GM19372 (cell line): Measurements from ENCODE around the gene CTNNBL1.
"Not testable (repeated sequence)": the region's sequence is repeated elsewhere in the genome, so short reads cannot be mapped to it uniquely, and the experiment has no call there.

Experiments
- ATAC-seq: cut with Tn5 transposase; IDR thresholded peaks from one replicate; pipeline ENCODE4 v1.9.1; 2021; ENCODE audit warnings: mild to moderate bottlenecking, low read depth, moderate library complexity; ENCODE audit not compliant: unreplicated experiment

CTNNBL1 gene

GRCh38 chr20:37704955-37705354, 11.1 kb downstream of the CTNNBL1 start:
- no peak for ATAC-seq

GRCh38 chr20:37706298-37706697, 12.5 kb downstream of the CTNNBL1 start:
- ATAC-seq: no peak

- no peak for ATAC-seq
These were observed 17.2 kb downstream of the CTNNBL1 start for GRCh38 chr20:37711001-37711400.

GRCh38 chr20:37711994-37712964, 18.4 kb downstream of the CTNNBL1 start:
- ATAC-seq: no peak

DNA sequence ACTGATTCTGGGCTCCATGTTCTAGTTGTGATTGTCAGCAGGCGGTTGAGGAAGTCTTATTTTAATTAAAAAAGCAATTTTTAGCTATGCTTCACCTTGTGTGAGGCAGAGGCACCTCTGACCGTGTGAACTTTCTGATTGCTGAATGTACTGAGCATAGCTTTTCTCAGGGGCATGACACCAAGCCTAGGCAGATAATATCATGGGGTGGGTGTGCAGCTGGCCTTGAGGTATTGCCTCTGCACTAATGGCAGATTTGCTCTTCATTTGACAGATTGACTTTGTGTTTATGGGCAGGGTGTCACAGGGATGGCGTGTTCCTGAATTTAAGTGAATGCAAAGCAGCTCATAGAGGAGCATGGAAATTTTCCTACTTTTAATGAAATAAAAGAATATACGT, 19.6 kb downstream of the CTNNBL1 start:
- no peak for ATAC-seq

DNA sequence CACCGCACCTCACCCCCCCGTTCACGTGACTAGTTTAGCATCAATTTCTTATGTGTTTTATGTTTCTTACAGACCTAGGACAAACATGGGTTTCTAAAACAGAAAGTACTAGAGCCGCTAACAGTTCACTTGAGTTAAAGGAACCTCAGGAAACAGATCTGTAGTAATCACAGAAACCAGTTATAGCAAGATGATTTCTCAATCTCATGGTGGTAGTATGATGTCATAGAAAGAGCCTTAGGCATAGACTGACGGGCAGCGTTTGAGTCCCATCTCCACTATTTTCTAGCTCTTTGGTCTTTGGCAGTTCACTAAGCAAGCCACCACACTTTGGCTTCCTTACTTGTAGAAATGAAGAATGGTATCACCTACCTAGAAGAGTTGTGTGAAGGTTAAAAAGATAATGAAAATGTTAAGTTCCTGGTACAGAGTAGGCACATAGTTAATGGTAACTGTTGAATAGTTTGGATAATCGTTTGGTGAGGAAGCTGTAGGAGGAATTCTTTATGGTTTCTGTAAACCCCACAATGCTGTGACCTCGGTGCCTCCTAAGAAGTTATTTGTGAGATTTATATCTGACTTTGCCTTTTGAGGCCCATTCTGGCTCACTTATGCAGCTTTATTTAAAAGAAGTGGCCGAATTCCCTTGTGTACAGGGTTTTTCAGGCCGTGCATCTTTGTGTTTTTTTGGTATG, 21.3 kb downstream of the CTNNBL1 start:
- no peak for ATAC-seq

DNA sequence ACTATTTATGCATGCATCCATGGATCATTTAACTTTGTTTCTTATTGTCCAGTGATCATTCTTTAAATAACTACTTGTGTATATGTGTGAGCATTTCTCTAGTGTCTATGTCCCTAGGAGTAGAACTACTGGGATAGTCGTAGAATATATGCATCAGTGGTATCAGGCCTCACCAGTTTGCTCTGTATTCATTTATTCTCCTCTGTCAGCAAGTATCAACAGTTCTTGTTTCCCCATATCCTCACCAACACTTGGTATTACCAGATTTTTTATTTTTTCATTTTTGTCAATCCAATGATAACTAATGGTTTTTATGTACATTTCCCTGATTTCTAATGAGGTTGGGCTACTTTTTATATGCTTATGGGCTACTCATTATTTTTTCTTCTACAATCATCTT, 27.9 kb downstream of the CTNNBL1 start:
- no peak for ATAC-seq

- not testable (repeated sequence) for ATAC-seq
These were observed 28.5 kb downstream of the CTNNBL1 start for GRCh38 chr20:37722312-37722711.

DNA sequence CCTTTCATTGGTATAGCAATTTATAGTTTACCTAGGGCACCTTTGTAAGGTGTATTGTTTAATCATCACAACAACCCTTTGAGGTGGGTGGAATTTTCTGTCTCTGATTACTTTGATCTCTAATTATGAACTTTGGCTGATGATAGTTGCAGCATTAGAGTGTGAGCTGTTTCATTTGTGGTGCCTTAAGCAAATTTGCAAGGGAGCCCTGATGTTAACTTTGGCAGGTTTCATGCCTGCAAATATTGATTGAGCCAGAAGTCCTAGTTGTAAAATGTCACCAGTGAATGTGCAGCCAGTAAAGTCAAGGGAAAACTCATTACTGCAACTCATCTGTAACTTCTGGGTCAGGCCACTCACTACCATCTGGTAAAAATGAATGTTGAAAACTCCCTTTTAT, 29.8 kb downstream of the CTNNBL1 start:
- no peak for ATAC-seq

GRCh38 chr20:37725165-37725564, 31.3 kb downstream of the CTNNBL1 start:
- no peak for ATAC-seq

DNA sequence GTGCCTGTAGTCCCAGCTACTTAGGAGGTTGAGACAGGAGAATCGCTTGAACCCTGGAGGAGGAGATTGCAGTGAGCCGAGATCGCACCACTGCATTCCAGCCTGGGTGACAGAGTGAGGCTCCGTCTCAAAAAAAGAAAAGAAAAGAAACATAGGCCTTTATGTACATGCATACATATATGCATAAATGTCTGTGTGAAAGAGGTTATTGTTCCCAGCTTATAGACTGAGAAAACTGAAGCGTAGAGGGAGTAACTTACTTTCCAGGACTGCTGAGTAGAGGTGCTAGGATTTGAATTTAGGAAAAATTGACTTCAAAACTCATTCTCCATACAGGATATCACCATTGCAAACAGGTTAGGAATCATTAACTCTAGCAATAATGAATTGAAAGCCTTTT, 32.0 kb downstream of the CTNNBL1 start:
- ATAC-seq: no peak

GRCh38 chr20:37726321-37726720, 32.5 kb downstream of the CTNNBL1 start:
- no peak for ATAC-seq

GRCh38 chr20:37726971-37727956, 33.4 kb downstream of the CTNNBL1 start:
- ATAC-seq: no peak

DNA sequence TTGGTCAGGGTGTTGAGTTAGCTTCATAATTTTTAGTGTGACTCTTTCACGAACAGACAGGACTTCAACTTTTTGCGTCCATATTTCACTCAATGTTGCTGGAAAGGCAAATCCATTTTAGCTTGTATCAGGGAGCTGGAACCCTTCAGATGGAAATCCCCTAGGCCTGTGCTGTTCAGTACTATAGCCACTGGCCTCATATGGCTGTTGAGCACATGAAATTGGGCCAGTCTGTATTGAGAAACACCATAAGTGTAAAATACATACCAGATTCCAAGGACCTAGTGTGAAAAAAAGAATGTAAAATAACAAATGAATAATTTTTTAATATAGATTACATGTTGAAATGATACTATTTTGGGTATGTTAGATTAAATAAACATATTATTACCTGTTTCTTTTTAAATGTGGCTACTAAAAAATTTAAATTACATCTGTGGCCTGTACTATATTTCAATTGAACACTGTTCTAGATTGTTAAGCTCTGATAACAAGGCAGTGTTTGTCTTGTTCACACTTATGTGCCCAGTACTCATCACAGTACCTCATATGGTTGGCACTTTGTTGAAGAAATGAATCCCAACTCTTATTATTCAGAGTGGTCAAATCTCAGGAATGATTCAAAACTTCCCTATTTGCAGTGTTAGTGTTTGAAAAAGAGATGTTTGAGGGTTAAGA, 34.3 kb downstream of the CTNNBL1 start:
- ATAC-seq: no peak

- no peak for ATAC-seq
These were observed 34.8 kb downstream of the CTNNBL1 start for GRCh38 chr20:37728635-37728983.

DNA sequence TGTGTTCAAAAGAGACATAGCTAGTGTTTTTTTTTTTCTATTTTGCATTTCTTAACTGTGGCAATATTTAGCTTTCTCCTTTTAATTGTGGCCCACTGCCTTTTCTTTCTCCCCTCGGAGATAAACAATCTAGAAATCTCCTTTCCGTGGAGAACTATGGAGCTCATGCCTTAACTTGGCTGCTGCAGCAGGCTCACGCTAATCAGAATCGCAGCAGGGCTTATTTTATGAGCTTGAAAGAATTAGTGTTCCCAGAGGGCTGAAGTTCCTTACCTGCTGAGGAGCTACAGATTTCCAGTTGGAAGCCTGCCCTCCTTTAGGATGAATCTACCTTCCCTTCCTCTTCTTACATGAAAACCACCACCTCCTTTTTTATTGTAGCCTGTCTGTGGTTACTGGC, 35.6 kb downstream of the CTNNBL1 start:
- ATAC-seq: no peak

GRCh38 chr20:37729909-37730308, 36.1 kb downstream of the CTNNBL1 start:
- no peak for ATAC-seq

DNA sequence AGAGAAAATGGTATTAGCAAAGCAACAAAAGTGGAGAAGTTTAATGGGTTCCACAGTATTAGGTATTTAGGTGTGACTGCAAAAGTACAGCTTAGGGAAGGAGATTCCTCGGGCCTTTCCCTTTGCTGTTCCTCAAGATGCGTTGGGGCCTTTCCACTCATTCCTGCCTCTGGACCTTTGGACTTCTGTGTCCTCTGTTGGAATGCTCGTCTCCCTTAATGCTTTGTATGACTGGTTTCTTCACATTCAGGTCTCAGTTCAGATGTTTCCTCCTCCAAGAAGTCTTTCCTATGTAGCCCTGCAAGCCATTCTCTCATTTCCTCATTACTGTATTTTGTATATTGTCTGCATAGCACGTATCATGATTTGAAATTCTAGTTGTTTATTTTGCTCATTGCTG, 39.6 kb downstream of the CTNNBL1 start:
- ATAC-seq: no peak

GRCh38 chr20:37734228-37734985, 40.6 kb downstream of the CTNNBL1 start:
- ATAC-seq: no peak
